ENCODE measurements around the gene COQ5.
"Not testable (repeated sequence)": the region's sequence is repeated elsewhere in the genome, so short reads cannot be mapped to it uniquely, and the experiment has no call there.

The COQ5 gene

GRCh38 chr12:120487552-120487951 is 41.4 kb downstream of the COQ5 start:
- not testable (repeated sequence) for H3K27ac ChIP-seq (ENCODE audit: extremely low read depth, low read depth, low read length); H3K9me3 ChIP-seq (ENCODE audit: control insufficient read depth, insufficient read depth, low read depth, low read length); H3K4me1 ChIP-seq (ENCODE audit: control insufficient read depth, insufficient read depth, low read length); H3K4me3 ChIP-seq (ENCODE audit: low read depth, low read length)
- ChIA-PET CTCF (interaction anchor here (0.6 kb wide), 2 partner anchors 19 to 94 kb away, joined by 3 read pairs; no protein-coding TSS in a partner anchor), POLR2A (interaction anchor here (1.0 kb wide), 1 partner anchor 9 kb away, joined by 3 read pairs; no protein-coding TSS in a partner anchor)
- H3K36me3 ChIP-seq (ENCODE audit: control insufficient read depth in 2 of 2, insufficient read depth in 1 of 2, low read length in 2 of 2), result peaks cover 0 to 13% of the 10 kb centered on the region in 2 experiments; a peak in 2 of 3 replicates

GRCh38 chr12:120485961-120486881 is 42.7 kb downstream of the COQ5 start:
- Histone ChIP-seq H3K4me1 (ENCODE audit: control insufficient read depth, insufficient read depth, low read length) (no peaks in the 10 kb centered on the region; the same call in 1 of the 2 replicates), H3K4me3 (ENCODE audit: low read depth, low read length) (no peak overlapping the region), H3K9me3 (ENCODE audit: control insufficient read depth, insufficient read depth, low read depth, low read length) (no peaks in the 10 kb centered on the region), H3K36me3 (ENCODE audit: control insufficient read depth in 2 of 2, insufficient read depth in 1 of 2, low read length in 2 of 2) (peaks cover 0 to 17% of the 10 kb centered on the region in 2 experiments; a peak in 2 of 3 replicates), H3K27ac (ENCODE audit: extremely low read depth, low read depth, low read length) (no peak overlapping the region)
- ChIA-PET POLR2A (interaction anchor here (1.0 kb wide), 2 partner anchors 10 to 11 kb away, joined by 4 to 5 read pairs; partner anchors contain the start of gene DYNLL1), CTCF (interaction anchor here (0.7 kb wide), 1 partner anchor 14 kb away, joined by 3 read pairs; no protein-coding TSS in a partner anchor)
- TF ChIP-seq ZNF16 (tag by site-specific recombination; IDR thresholded peaks at IDR 0.05; ENCODE audit: low read depth) (no peak), ZNF580 (tag by site-specific recombination; IDR thresholded peaks at IDR 0.05) (no peak), ZNF121 (tag by site-specific recombination; IDR thresholded peaks at IDR 0.05) (peak; percentile 96), PRDM6 (tag by site-specific recombination; IDR thresholded peaks at IDR 0.05) (0 out of 2 replicates have a peak, but pooled peaks have one; percentile 22), ZNF776 (tag by site-specific recombination; IDR thresholded peaks at IDR 0.05; ENCODE audit: borderline replicate concordance) (no peak)

GRCh38 chr12:120483621-120484020 is 45.3 kb downstream of the COQ5 start:
- Histone ChIP-seq H3K4me1 (ENCODE audit: control insufficient read depth, insufficient read depth, low read length) (no peaks in the 10 kb centered on the region), H3K36me3 (ENCODE audit: control insufficient read depth in 2 of 2, insufficient read depth in 1 of 2, low read length in 2 of 2) (peaks cover 0 to 11% of the 10 kb centered on the region in 2 experiments; a peak in 2 of 3 replicates), H3K9me3 (ENCODE audit: control insufficient read depth, insufficient read depth, low read depth, low read length) (no peaks in the 10 kb centered on the region), H3K27ac (ENCODE audit: extremely low read depth, low read depth, low read length) (no peak overlapping the region), H3K4me3 (ENCODE audit: low read depth, low read length) (no peak overlapping the region)
- POLR2A ChIA-PET, result interaction anchor here (0.6 to 2.6 kb wide), 2 partner anchors 9 to 13 kb away, joined by 3 to 10 read pairs; partner anchors contain the start of gene DYNLL1
- CTCF ChIA-PET, result interaction anchor here (0.8 kb wide), 2 partner anchors 20 to 126 kb away, joined by 3 to 4 read pairs; no protein-coding TSS in a partner anchor
- TF ChIP-seq ZNF692 (tag by site-specific recombination; IDR thresholded peaks at IDR 0.05) (no peak), ZNF621 (tag by site-specific recombination; IDR thresholded peaks at IDR 0.05) (no peak), ZNF280D (tag by site-specific recombination; IDR thresholded peaks at IDR 0.05) (no peak), ZNF521 (tag by site-specific recombination; IDR thresholded peaks at IDR 0.05) (no peak), ATF2 (tag by site-specific recombination; IDR thresholded peaks at IDR 0.05; ENCODE audit: low read depth) (no peak), ZNF423 (tag by site-specific recombination; IDR thresholded peaks at IDR 0.05) (no peak), ZBTB48 (tag by site-specific recombination; IDR thresholded peaks at IDR 0.05) (no peak), ZNF510 (tag by site-specific recombination; IDR thresholded peaks at IDR 0.05; ENCODE audit: insufficient replicate concordance) (no peak), KLF8 (tag by site-specific recombination; IDR thresholded peaks at IDR 0.05) (no peak), YY1 (tag by site-specific recombination; IDR thresholded peaks at IDR 0.05) (no peak), KLF10 (tag by site-specific recombination; IDR thresholded peaks at IDR 0.05) (no peak), ZSCAN30 (tag by site-specific recombination; IDR thresholded peaks at IDR 0.05) (no peak), FEZF1 (tag by site-specific recombination; IDR thresholded peaks at IDR 0.05) (no peak)
